ENCODE measurements around the gene SLC46A2. TPM values are rescaled to one million over a fixed set of nuclear protein-coding genes. Genes with fewer than 3 reads are reported as not detected.

SLC46A2 gene, protein sequence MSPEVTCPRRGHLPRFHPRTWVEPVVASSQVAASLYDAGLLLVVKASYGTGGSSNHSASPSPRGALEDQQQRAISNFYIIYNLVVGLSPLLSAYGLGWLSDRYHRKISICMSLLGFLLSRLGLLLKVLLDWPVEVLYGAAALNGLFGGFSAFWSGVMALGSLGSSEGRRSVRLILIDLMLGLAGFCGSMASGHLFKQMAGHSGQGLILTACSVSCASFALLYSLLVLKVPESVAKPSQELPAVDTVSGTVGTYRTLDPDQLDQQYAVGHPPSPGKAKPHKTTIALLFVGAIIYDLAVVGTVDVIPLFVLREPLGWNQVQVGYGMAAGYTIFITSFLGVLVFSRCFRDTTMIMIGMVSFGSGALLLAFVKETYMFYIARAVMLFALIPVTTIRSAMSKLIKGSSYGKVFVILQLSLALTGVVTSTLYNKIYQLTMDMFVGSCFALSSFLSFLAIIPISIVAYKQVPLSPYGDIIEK
- total RNA-seq (under 1 TPM in 3 of 9 donors, not detected in 6; 0.18 to 0.45 (median 0.19) TPM), polyA plus RNA-seq (under 1 TPM in 1 of 2 donors, not detected in 1; 0.08 TPM)
- long read RNA-seq, donor 1: 0 reads
- long read RNA-seq, donor 2: 0 reads
- long read RNA-seq, donor 3: 0 reads

DNA sequence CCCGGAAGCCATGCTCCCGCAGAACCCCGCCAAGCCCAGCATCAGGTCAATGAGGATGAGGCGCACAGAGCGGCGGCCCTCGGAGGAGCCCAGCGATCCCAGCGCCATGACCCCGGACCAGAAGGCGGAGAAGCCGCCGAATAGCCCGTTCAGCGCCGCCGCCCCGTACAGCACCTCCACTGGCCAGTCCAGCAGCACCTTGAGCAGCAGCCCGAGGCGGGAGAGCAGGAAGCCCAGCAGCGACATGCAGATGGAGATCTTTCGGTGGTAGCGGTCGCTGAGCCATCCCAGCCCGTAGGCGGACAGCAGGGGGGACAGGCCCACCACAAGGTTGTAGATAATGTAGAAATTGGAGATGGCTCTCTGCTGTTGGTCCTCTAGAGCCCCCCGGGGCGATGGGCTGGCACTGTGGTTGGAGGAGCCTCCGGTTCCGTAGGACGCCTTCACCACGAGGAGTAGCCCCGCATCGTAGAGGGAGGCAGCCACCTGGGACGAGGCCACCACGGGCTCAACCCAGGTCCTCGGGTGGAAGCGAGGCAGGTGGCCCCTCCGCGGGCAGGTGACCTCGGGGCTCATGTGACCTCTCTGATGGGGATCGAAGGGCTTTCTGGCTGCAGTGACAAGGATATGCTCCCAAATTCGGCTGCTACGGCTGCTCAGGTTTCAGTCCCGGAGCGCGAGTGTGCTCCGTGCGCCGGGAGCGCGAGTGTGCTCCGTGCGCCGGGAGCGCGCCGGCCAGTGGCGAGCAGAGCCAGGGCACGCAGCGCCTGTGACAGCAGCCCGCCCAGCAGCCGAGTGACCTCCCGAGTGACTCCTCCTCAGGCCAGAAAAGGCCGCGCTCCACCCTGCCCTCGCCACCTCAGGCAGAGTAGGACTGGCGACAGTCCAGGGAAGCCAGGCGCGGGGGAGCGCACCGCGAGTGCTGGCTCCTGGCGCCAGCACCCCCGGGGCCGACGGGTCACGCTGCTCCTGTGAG is at the start of gene SLC46A2:
SLC46A2 (minus strand) TSS at position 771 of the 976 bp plus-strand sequence; CDS start at position 576, 195 bp downstream.
- WGBS, 4 donors: 14 to 44% (median 21%) methylated on average over 21 to 78 of the region's 78 CpGs
- peaks cover 0 to 43% (median 3%) of the 10 kb centered on the region in 12 donors for H3K4me1 ChIP-seq
- peak; percentile 24 to 77 (median 37) for DNase-seq
- H3K27me3 ChIP-seq: peaks cover 0 to 16% (median 0%) of the 10 kb centered on the region in 9 donors
- H3K36me3 ChIP-seq: no peaks in the 10 kb centered on the region
- H3K9me3 ChIP-seq: no peaks in the 10 kb centered on the region
- no peak for TF ChIP-seq POLR2A (IDR thresholded peaks at IDR 0.05)
- no peak for TF ChIP-seq CTCF (IDR thresholded peaks at IDR 0.05)
- intact Hi-C loops (cut with DNase I): no loop called here
- H3K27ac ChIP-seq: no peak within 1 kb of the TSS
- ATAC-seq: peak in 3 of 4 donors; percentile 62 to 81 (median 77)
- peak within 1 kb of the TSS; percentile 15 to 58 (median 45) for H3K4me3 ChIP-seq

- TF ChIP-seq POLR2A (IDR thresholded peaks at IDR 0.05): no peak
- TF ChIP-seq CTCF (IDR thresholded peaks at IDR 0.05): no peak
- Histone ChIP-seq H3K9me3 (no peaks in the 10 kb centered on the region), H3K36me3 (no peaks in the 10 kb centered on the region), H3K4me1 (no peaks in the 10 kb centered on the region), H3K27ac (no peak overlapping the region), H3K27me3 (peaks cover 0 to 14% (median 0%) of the 10 kb centered on the region in 9 donors), H3K4me3 (no peak overlapping the region)
- intact Hi-C loops (cut with DNase I): loop anchor here in 2 of 10 donors (10.0 kb wide), 1 partner anchor 155 kb away; no protein-coding TSS in a partner anchor
- DNase-seq (no peak), ATAC-seq (no peak)
These were observed 48.7 kb upstream of the SLC46A2 start for GRCh38 chr9:112939418-112939817.

- peaks cover 0 to 26% (median 0%) of the 10 kb centered on the region in 9 donors for H3K27me3 ChIP-seq
- H3K36me3 ChIP-seq: no peaks in the 10 kb centered on the region
- intact Hi-C loops (cut with DNase I): loop anchor here in 2 of 10 donors (10.0 kb wide), 1 partner anchor 161 kb away; no protein-coding TSS in a partner anchor
- H3K9me3 ChIP-seq: no peaks in the 10 kb centered on the region
- WGBS, 4 donors: 46 to 54% (median 50%) methylated on average over 2 of the region's 2 CpGs
- ATAC-seq (no peak), DNase-seq (no peak)
- TF ChIP-seq POLR2A (IDR thresholded peaks at IDR 0.05) (no peak), CTCF (IDR thresholded peaks at IDR 0.05) (no peak)
- H3K27ac ChIP-seq: no peak overlapping the region
- no peaks in the 10 kb centered on the region for H3K4me1 ChIP-seq
- no peak overlapping the region for H3K4me3 ChIP-seq
These were observed 43.0 kb upstream of the SLC46A2 start for GRCh38 chr9:112933696-112934095.

Measured in heart left ventricle (tissue), 16 donors.